NT2/D1 (cell line): ENCODE results near the gene AVPR1B.

ENCODE experiments used
- DNase-seq: peaks from one replicate; pipeline ENCODE4 v3.0.0-alpha.2; 2011; ENCODE audit warnings: low read depth, low spot score
- H3K27me3 ChIP-seq: 2 replicates; pipeline ENCODE4 v1.6.0; 2011; ENCODE audit warnings: mild to moderate bottlenecking; ENCODE audit not compliant: insufficient read length, insufficient read depth
- H3K36me3 ChIP-seq: 2 replicates; pipeline ENCODE4 v1.6.1; 2011; ENCODE audit warnings: mild to moderate bottlenecking, low read length, mixed read lengths; ENCODE audit not compliant: insufficient read depth, insufficient read length
- H3K4me1 ChIP-seq: 2 replicates; pipeline ENCODE4 v1.5.1; 2011; ENCODE audit not compliant: insufficient read depth, insufficient read length
- H3K4me3 ChIP-seq: 2 replicates; pipeline ENCODE4 v1.5.1; 2011; ENCODE audit warnings: low read depth; ENCODE audit not compliant: insufficient read length
- H3K9ac ChIP-seq: 2 replicates; pipeline ENCODE4 v1.6.0; 2011; ENCODE audit warnings: low read depth; ENCODE audit not compliant: insufficient read length
- H3K9me3 ChIP-seq: 2 replicates; pipeline ENCODE4 v1.5.1; 2011; ENCODE audit warnings: mild to moderate bottlenecking, low read length; ENCODE audit not compliant: insufficient read depth
- SUZ12 ChIP-seq: IDR thresholded peaks from 2 replicates; pipeline ENCODE4 v1.6.1; 2011; ENCODE audit not compliant: insufficient read length, insufficient read depth; ENCODE audit errors: extremely low read depth
- YY1 ChIP-seq: IDR thresholded peaks from 2 replicates; pipeline ENCODE4 v1.6.1; 2011; ENCODE audit not compliant: insufficient read length, insufficient read depth
- ZNF274 ChIP-seq: IDR thresholded peaks from 2 replicates; pipeline ENCODE4 v1.6.1; 2011; ENCODE audit warnings: mild to moderate bottlenecking, low read depth, low read length

Gene AVPR1B

GRCh38 chr1:206081856-206082255, 35.3 kb downstream of the AVPR1B start:
- Histone ChIP-seq H3K9me3 (no peaks in the 10 kb centered on the region), H3K36me3 (no peaks in the 10 kb centered on the region), H3K27me3 (no peaks in the 10 kb centered on the region), H3K4me3 (no peak overlapping the region), H3K4me1 (peaks cover 3% of the 10 kb centered on the region), H3K9ac (no peak overlapping the region)
- TF ChIP-seq YY1 (no peak), ZNF274 (no peak), SUZ12 (no peak)
- DNase-seq, result no peak

DNA sequence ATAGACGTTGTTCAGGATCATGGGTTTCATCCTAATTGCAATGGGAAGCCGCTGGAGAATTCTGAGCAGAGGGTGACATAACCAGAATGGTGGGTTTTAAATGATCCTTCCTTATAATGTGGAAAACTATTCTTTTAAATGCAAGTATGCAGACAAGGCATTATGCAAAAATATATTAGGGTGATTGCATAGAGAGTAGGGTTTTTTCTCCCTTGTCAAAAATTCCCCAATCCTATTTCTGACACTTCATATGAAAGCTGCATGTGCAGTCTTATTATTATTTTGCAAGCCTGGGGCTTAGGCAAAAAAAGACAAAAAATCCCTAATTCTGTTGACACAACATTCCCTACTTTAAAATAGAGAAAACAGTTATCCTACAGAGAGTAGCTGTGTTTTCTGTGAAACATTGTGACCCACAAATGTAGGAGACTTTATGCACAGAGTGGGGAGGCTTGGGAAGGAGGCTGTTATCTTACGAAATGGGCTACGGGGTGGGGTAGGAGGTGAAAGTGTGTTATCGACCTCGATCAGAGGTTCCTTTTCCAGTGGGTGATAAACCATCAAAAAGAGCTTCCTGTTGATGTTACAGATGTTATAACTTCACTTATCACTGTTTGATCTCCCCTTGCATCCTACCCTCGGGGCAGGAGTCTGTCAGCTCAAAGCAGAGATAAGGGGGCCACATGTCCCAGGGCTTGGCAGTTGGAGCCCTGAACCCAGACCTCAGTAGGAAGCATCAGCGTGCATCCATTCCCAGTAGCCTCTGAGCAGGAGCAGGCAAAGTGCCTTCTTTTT, 37.0 kb downstream of the AVPR1B start:
- H3K4me3 ChIP-seq, result no peak overlapping the region
- DNase-seq, result no peak
- no peak overlapping the region for H3K9ac ChIP-seq
- H3K36me3 ChIP-seq, result no peaks in the 10 kb centered on the region
- TF ChIP-seq YY1 (no peak), SUZ12 (no peak), ZNF274 (no peak)
- H3K27me3 ChIP-seq, result no peaks in the 10 kb centered on the region
- H3K9me3 ChIP-seq, result no peaks in the 10 kb centered on the region
- peaks cover 3% of the 10 kb centered on the region for H3K4me1 ChIP-seq

- H3K36me3 ChIP-seq, result no peaks in the 10 kb centered on the region
- H3K9me3 ChIP-seq, result no peaks in the 10 kb centered on the region
- H3K4me1 ChIP-seq, result peaks cover 3% of the 10 kb centered on the region
- no peaks in the 10 kb centered on the region for H3K27me3 ChIP-seq
- TF ChIP-seq YY1, result no peak
- no peak for TF ChIP-seq SUZ12
- TF ChIP-seq ZNF274, result no peak
- H3K9ac ChIP-seq, result no peak overlapping the region
- no peak for DNase-seq
- H3K4me3 ChIP-seq, result no peak overlapping the region
These were observed 38.1 kb downstream of the AVPR1B start for GRCh38 chr1:206079135-206079534.

DNA sequence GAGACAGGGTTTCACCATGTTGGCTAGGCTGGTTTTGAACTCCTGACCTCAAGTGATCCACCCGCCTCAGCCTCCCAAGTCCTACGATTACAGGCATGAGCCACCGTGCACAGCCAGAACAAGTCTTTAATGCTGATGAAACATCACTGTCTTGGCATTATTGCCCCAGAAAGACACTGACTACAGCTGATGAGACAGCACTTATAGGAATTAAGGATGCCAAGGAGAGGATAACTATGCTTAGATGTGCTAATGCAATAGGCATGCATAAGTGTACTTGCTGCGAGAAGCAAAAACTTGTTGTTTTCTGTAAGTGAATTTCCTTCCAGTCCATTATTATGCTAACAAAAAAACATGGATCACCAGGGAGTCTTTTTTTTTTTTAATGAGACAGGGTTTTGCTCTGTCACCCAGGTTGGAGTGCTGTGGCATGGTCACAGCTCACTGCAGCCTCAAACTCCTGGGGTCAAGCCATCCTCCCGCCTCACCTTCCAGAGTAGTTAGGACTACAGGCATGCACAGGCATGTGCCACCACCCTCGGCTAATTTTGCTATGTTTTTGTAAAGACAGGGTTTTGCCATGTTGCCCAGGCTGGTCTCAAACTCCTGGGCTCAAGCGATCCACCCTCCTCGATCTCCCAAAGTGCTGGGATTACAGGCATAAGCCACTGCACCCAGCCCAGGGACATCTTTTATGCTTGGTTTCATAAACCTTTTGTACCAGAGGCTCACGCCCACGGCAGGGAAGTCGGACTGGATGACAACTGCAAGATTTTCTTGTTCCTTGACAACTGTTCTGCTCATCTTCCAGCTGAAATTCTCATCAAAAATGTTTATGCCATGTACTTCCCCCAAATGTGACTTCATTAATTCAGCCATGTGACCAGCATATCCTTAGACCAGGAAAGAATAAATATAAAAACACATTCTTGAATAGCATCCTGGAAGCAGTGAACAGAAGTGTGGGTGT, 41.1 kb downstream of the AVPR1B start:
- no peaks in the 10 kb centered on the region for H3K36me3 ChIP-seq
- no peaks in the 10 kb centered on the region for H3K9me3 ChIP-seq
- no peak overlapping the region for H3K4me3 ChIP-seq
- H3K27me3 ChIP-seq, result no peaks in the 10 kb centered on the region
- no peak for DNase-seq
- TF ChIP-seq YY1 (no peak), SUZ12 (no peak), ZNF274 (no peak)
- H3K4me1 ChIP-seq, result peaks cover 3% of the 10 kb centered on the region
- no peak overlapping the region for H3K9ac ChIP-seq

GRCh38 chr1:206074839-206075238, 42.3 kb downstream of the AVPR1B start:
- Histone ChIP-seq H3K27me3 (no peaks in the 10 kb centered on the region), H3K36me3 (no peaks in the 10 kb centered on the region), H3K4me3 (no peak overlapping the region), H3K4me1 (peaks cover 2% of the 10 kb centered on the region), H3K9ac (no peak overlapping the region), H3K9me3 (no peaks in the 10 kb centered on the region)
- TF ChIP-seq YY1, result no peak
- no peak for TF ChIP-seq ZNF274
- no peak for TF ChIP-seq SUZ12
- DNase-seq, result no peak

DNA sequence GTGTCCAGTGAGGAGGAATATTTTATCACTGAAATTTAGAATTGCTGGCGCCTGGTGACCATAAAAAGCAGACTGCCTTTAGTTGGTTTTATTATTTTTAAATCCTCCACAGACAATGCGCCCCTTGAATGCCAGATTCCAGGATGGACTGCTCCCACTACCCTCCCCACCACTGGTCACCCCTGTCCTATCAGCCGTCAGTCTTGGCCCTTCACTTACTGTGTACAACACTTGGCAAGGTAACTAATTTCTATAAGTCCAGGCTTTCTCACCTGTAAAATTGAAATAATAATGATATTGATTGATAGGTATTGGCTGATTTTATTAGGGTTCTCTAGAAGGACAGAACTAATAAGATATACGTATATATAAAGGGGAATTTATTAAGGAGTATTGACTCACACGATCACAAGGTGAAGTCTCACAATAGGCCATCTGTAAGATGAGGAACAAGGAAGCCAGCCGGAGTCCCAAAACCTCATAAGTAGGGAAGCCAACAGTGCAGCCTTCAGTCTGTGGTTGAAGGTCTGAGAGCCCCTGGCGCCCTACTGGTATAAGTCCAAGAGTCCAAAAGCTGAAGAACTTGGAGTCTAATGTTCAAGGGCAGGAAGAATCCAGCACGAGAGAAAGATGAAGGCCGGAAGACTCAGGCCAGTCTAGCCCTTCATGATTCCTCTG, 46.4 kb downstream of the AVPR1B start:
- no peak for DNase-seq
- H3K4me3 ChIP-seq, result no peak overlapping the region
- no peaks in the 10 kb centered on the region for H3K36me3 ChIP-seq
- peaks cover 2% of the 10 kb centered on the region for H3K4me1 ChIP-seq
- no peaks in the 10 kb centered on the region for H3K9me3 ChIP-seq
- no peaks in the 10 kb centered on the region for H3K27me3 ChIP-seq
- H3K9ac ChIP-seq, result no peak overlapping the region
- TF ChIP-seq ZNF274 (no peak), SUZ12 (no peak), YY1 (no peak)
